ENCODE measurements around the gene SAMD14. TPM values are rescaled to one million over a fixed set of nuclear protein-coding genes. Genes with fewer than 3 reads are reported as not detected.

SAMD14 gene
- total RNA-seq, 1 donor from 2014 or later = 14.7 TPM

GRCh38 chr17:50090071-50090470 is 39.9 kb downstream of the SAMD14 start:
- Histone ChIP-seq H3K27me3 (ENCODE audit: control insufficient read depth, insufficient read depth, low read length) (no peaks in the 10 kb centered on the region), H3K4me3 (ENCODE audit: low read depth, low read length) (no peak overlapping the region), H3K36me3 (ENCODE audit: control insufficient read depth, insufficient read depth, low read length) (peaks cover 18% of the 10 kb centered on the region)
- no peak for DNase-seq (ENCODE audit: low read depth)
- TF ChIP-seq, protein P1, sequence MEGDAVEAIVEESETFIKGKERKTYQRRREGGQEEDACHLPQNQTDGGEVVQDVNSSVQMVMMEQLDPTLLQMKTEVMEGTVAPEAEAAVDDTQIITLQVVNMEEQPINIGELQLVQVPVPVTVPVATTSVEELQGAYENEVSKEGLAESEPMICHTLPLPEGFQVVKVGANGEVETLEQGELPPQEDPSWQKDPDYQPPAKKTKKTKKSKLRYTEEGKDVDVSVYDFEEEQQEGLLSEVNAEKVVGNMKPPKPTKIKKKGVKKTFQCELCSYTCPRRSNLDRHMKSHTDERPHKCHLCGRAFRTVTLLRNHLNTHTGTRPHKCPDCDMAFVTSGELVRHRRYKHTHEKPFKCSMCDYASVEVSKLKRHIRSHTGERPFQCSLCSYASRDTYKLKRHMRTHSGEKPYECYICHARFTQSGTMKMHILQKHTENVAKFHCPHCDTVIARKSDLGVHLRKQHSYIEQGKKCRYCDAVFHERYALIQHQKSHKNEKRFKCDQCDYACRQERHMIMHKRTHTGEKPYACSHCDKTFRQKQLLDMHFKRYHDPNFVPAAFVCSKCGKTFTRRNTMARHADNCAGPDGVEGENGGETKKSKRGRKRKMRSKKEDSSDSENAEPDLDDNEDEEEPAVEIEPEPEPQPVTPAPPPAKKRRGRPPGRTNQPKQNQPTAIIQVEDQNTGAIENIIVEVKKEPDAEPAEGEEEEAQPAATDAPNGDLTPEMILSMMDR (IDR thresholded peaks at IDR 0.05; ENCODE audit: insufficient read depth, low read length, poor library complexity, severe bottlenecking) = no peak

GRCh38 chr17:50088952-50089825 is 40.8 kb downstream of the SAMD14 start:
- TF ChIP-seq, protein P1 (IDR thresholded peaks at IDR 0.05; ENCODE audit: insufficient read depth, low read length, poor library complexity, severe bottlenecking) = no peak
- no peak for DNase-seq (ENCODE audit: low read depth)
- peaks cover 18% of the 10 kb centered on the region for H3K36me3 ChIP-seq (ENCODE audit: control insufficient read depth, insufficient read depth, low read length)

GRCh38 chr17:50087912-50088405 is 42.0 kb downstream of the SAMD14 start:
- TF ChIP-seq, protein P1 (IDR thresholded peaks at IDR 0.05; ENCODE audit: insufficient read depth, low read length, poor library complexity, severe bottlenecking) = no peak
- no peak for DNase-seq (ENCODE audit: low read depth)

More at GRCh38 chr17:50088952-50089825, 40.8 kb downstream of the SAMD14 start:
- H3K27me3 ChIP-seq (ENCODE audit: control insufficient read depth, insufficient read depth, low read length) = no peaks in the 10 kb centered on the region
- H3K4me3 ChIP-seq (ENCODE audit: low read depth, low read length) = no peak overlapping the region

GRCh38 chr17:50087246-50087911 is 42.6 kb downstream of the SAMD14 start:
- no peaks in the 10 kb centered on the region for H3K27me3 ChIP-seq (ENCODE audit: control insufficient read depth, insufficient read depth, low read length)
- H3K4me3 ChIP-seq (ENCODE audit: low read depth, low read length) = no peak overlapping the region
- TF ChIP-seq, protein P1 (IDR thresholded peaks at IDR 0.05; ENCODE audit: insufficient read depth, low read length, poor library complexity, severe bottlenecking) = peak; percentile 93
- DNase-seq (ENCODE audit: low read depth) = no peak
- peaks cover 18% of the 10 kb centered on the region for H3K36me3 ChIP-seq (ENCODE audit: control insufficient read depth, insufficient read depth, low read length)

More at GRCh38 chr17:50087912-50088405, 42.0 kb downstream of the SAMD14 start:
- no peak overlapping the region for H3K4me3 ChIP-seq (ENCODE audit: low read depth, low read length)
- H3K27me3 ChIP-seq (ENCODE audit: control insufficient read depth, insufficient read depth, low read length) = no peaks in the 10 kb centered on the region
- peaks cover 18% of the 10 kb centered on the region for H3K36me3 ChIP-seq (ENCODE audit: control insufficient read depth, insufficient read depth, low read length)

GRCh38 chr17:50081757-50082156 is 48.2 kb downstream of the SAMD14 start:
- no peak for DNase-seq (ENCODE audit: low read depth)
- Histone ChIP-seq H3K27me3 (ENCODE audit: control insufficient read depth, insufficient read depth, low read length) (no peaks in the 10 kb centered on the region), H3K4me3 (ENCODE audit: low read depth, low read length) (no peak overlapping the region), H3K36me3 (ENCODE audit: control insufficient read depth, insufficient read depth, low read length) (peaks cover 17% of the 10 kb centered on the region)
- TF ChIP-seq, protein P1 (IDR thresholded peaks at IDR 0.05; ENCODE audit: insufficient read depth, low read length, poor library complexity, severe bottlenecking) = no peak
